ENCODE results near the gene DNAH11. TPM values are rescaled to one million over a fixed set of nuclear protein-coding genes. Genes with fewer than 3 reads are reported as not detected.

The DNAH11 gene
- total RNA-seq, 4 donors from 2014 or later = 0.35 to 19.0 (median 3.2) TPM

GRCh38 chr7:21887353-21887752, 344.5 kb downstream of the DNAH11 start:
- no peak overlapping the region for H3K27ac ChIP-seq

DNA sequence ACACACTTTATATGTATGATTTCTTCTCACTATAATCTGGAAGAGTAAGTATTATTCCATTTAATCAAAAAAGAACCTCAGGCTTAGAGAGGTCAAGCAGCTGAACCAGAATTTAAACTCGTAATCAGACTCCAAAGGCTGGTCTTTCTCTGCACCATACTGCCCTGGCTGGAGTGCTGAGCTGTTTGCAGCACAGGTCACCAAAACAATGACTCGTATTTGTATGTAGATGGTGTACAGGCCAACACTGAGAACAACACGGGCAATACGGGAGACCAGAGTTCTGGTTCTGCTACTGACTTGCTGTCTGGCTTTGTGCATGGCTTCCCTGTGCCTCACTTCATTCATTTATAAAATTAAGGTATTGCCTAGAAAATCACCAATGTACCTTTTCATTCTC, 344.9 kb downstream of the DNAH11 start:
- TF ChIP-seq POLR2A (IDR thresholded peaks at IDR 0.05) (no peak), CTCF (IDR thresholded peaks at IDR 0.05) (no peak)
- no peak for DNase-seq
- no peaks in the 10 kb centered on the region for H3K36me3 ChIP-seq
- H3K27me3 ChIP-seq = no peaks in the 10 kb centered on the region
- no peak overlapping the region for H3K27ac ChIP-seq
- no peaks in the 10 kb centered on the region for H3K9me3 ChIP-seq
- H3K4me3 ChIP-seq = no peak overlapping the region
- H3K4me1 ChIP-seq = no peaks in the 10 kb centered on the region

More at GRCh38 chr7:21887353-21887752, 344.5 kb downstream of the DNAH11 start:
- H3K4me1 ChIP-seq = no peaks in the 10 kb centered on the region
- no peaks in the 10 kb centered on the region for H3K27me3 ChIP-seq
- no peaks in the 10 kb centered on the region for H3K9me3 ChIP-seq
- no peak overlapping the region for H3K4me3 ChIP-seq
- TF ChIP-seq CTCF (IDR thresholded peaks at IDR 0.05) (no peak), POLR2A (IDR thresholded peaks at IDR 0.05) (no peak)
- no peak for DNase-seq
- H3K36me3 ChIP-seq = no peaks in the 10 kb centered on the region

GRCh38 chr7:21891291-21891690, 348.5 kb downstream of the DNAH11 start:
- no peaks in the 10 kb centered on the region for H3K9me3 ChIP-seq
- H3K36me3 ChIP-seq = no peaks in the 10 kb centered on the region
- H3K27ac ChIP-seq = no peak overlapping the region
- TF ChIP-seq POLR2A (IDR thresholded peaks at IDR 0.05) = no peak
- TF ChIP-seq CTCF (IDR thresholded peaks at IDR 0.05) = no peak
- DNase-seq = no peak
- H3K4me3 ChIP-seq = no peak overlapping the region
- no peaks in the 10 kb centered on the region for H3K27me3 ChIP-seq
- H3K4me1 ChIP-seq = no peaks in the 10 kb centered on the region

DNA sequence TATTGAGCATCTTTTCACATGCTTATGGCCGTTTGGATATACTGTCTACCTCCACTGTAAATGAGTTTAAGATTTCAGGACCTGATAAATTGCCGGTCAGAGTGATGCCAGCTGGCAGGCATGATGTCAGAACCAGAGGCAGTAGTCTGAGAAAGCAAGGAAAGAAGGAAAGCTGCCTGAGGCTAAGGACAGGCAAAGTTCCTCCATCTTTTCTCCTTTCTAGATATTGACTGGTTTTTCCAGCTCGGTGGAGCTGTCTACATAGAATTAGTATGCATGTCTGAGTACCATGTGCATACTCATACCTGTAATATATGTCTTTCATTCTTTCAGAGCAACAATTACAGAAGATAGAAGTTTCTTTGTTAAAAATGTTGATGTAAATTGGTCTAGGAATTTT, 350.6 kb downstream of the DNAH11 start:
- Histone ChIP-seq H3K9me3 (no peaks in the 10 kb centered on the region), H3K4me3 (no peak overlapping the region), H3K27ac (no peak overlapping the region), H3K36me3 (no peaks in the 10 kb centered on the region), H3K27me3 (no peaks in the 10 kb centered on the region), H3K4me1 (no peaks in the 10 kb centered on the region)
- DNase-seq = no peak
- TF ChIP-seq POLR2A (IDR thresholded peaks at IDR 0.05) (no peak), CTCF (IDR thresholded peaks at IDR 0.05) (no peak)

- peak in 2 of 3 donors; percentile 45 to 49 for DNase-seq
- peaks cover 0 to 10% (median 0%) of the 10 kb centered on the region in 3 donors for H3K36me3 ChIP-seq
- peak overlapping the region in 2 of 4 donors; percentile 16 to 22 for H3K4me3 ChIP-seq
- no peaks in the 10 kb centered on the region for H3K4me1 ChIP-seq
- no peaks in the 10 kb centered on the region for H3K27me3 ChIP-seq
- peak overlapping the region in 3 of 4 donors; percentile 10 to 70 (median 60) for H3K27ac ChIP-seq
- no peak for TF ChIP-seq CTCF (IDR thresholded peaks at IDR 0.05)
- no peak for TF ChIP-seq POLR2A (IDR thresholded peaks at IDR 0.05)
- H3K9me3 ChIP-seq = no peaks in the 10 kb centered on the region
Measured at GRCh38 chr7:21898265-21898930, 355.6 kb downstream of the DNAH11 start.
